Measurements from ENCODE around the gene UBR4. TPM values are rescaled to one million over a fixed set of nuclear protein-coding genes. Genes with fewer than 3 reads are reported as not detected.

UBR4 gene
- total and polyA plus RNA-seq, 2 experiments from 2014 or later = 111 to 230 TPM

DNA sequence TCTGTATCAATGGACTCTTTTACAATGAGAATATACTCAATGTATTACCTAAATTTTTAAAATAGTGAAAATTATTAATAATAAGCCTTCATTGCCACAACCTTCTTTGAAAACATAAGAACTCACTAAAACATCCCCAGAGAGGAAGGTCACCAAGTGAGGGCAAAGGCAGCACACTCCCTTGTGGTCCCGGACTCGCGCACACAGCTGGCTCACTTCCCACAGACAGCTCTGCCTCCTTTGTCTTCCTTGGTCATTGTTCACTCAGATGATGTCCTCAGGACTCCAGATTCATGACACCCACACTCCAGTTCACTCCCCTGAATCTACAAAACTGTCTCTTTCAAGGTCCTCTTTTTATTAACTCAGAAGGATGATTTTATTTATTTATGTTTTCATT, 19.2 kb upstream of the UBR4 start:
- Histone ChIP-seq H3K9me2 (ENCODE audit: insufficient read depth) (no peaks in the 10 kb centered on the region), H3K36me3 (ENCODE audit: insufficient read depth) (peaks cover 60% of the 10 kb centered on the region), H3K27me3 (ENCODE audit: insufficient read depth) (no peaks in the 10 kb centered on the region), H3K4me2 (no peak overlapping the region), H3K4me1 (ENCODE audit: insufficient read depth) (no peaks in the 10 kb centered on the region), H4K20me1 (replicated peaks; ENCODE audit: insufficient read depth) (no peaks in the 10 kb centered on the region; the same call in none of the 2 replicates), H3F3A (replicated peaks; ENCODE audit: low read depth) (no peaks in the 10 kb centered on the region), H2AFZ (no peak overlapping the region), H3K79me2 (replicated peaks; ENCODE audit: insufficient read depth) (no peaks in the 10 kb centered on the region), H3K4me3 (no peak overlapping the region), H3K27ac (ENCODE audit: low read depth) (no peak overlapping the region)
- TF ChIP-seq REST (IDR thresholded peaks at IDR 0.05; ENCODE audit: unreplicated experiment) = no peak
- TF ChIP-seq ZNF331 (CRISPR knock-in tag; IDR thresholded peaks at IDR 0.05; ENCODE audit: low read depth) = no peak
- TF ChIP-seq ZNF462 (CRISPR knock-in tag; IDR thresholded peaks at IDR 0.05) = no peak
- no peak for TF ChIP-seq ZNF114 (CRISPR knock-in tag; IDR thresholded peaks at IDR 0.05)
- TF ChIP-seq POLR2AphosphoS5 (IDR thresholded peaks at IDR 0.05; ENCODE audit: low read depth) = no peak
- no peak for TF ChIP-seq STAT1 (IDR thresholded peaks at IDR 0.05; ENCODE audit: unreplicated experiment)
- no peak for TF ChIP-seq JUNB (IDR thresholded peaks at IDR 0.05; ENCODE audit: unreplicated experiment)
- TF ChIP-seq EZH2phosphoT487 (IDR thresholded peaks at IDR 0.05; ENCODE audit: unreplicated experiment) = no peak
- no peak for TF ChIP-seq CREB1 (CRISPR knock-in tag; IDR thresholded peaks at IDR 0.05; ENCODE audit: low read depth)
- TF ChIP-seq CTCF (conservative IDR thresholded peaks at IDR 0.05; ENCODE audit: low read depth in 2 of 2) = no peak
- TF ChIP-seq NANOG (IDR thresholded peaks at IDR 0.05; ENCODE audit: borderline replicate concordance) = no peak
- no peak for TF ChIP-seq EZH2 (IDR thresholded peaks at IDR 0.05; ENCODE audit: low read depth, unreplicated experiment)
- TF ChIP-seq, protein P1, sequence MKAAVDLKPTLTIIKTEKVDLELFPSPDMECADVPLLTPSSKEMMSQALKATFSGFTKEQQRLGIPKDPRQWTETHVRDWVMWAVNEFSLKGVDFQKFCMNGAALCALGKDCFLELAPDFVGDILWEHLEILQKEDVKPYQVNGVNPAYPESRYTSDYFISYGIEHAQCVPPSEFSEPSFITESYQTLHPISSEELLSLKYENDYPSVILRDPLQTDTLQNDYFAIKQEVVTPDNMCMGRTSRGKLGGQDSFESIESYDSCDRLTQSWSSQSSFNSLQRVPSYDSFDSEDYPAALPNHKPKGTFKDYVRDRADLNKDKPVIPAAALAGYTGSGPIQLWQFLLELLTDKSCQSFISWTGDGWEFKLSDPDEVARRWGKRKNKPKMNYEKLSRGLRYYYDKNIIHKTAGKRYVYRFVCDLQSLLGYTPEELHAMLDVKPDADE (IDR thresholded peaks at IDR 0.05) = no peak
- Mint-ChIP-seq H3K27ac (no peak overlapping the region), H3K9me3 (no peaks in the 10 kb centered on the region), H3K4me3 (no peak overlapping the region), H3K27me3 (ENCODE audit: insufficient read depth, low read depth, poor library complexity) (peaks cover 1% of the 10 kb centered on the region), H3K4me1 (no peaks in the 10 kb centered on the region), H3K36me3 (ENCODE audit: low read depth) (peaks cover 90% of the 10 kb centered on the region)
- DNase-seq (ENCODE audit: low spot score) (no peak), ATAC-seq (no peak)

All from GM23338 (cell line).